HG03575 (cell line): ENCODE data around the gene CTRB1.
"Not testable (repeated sequence)": the region's sequence is repeated elsewhere in the genome, so short reads cannot be mapped to it uniquely, and the experiment has no call there.

Source experiments
- ATAC-seq: cut with Tn5 transposase; IDR thresholded peaks from one replicate; pipeline ENCODE4 v1.9.1; 2021; ENCODE audit not compliant: unreplicated experiment, insufficient number of reproducible peaks, low FRiP score; ENCODE audit errors: extremely low read depth

The CTRB1 gene

DNA sequence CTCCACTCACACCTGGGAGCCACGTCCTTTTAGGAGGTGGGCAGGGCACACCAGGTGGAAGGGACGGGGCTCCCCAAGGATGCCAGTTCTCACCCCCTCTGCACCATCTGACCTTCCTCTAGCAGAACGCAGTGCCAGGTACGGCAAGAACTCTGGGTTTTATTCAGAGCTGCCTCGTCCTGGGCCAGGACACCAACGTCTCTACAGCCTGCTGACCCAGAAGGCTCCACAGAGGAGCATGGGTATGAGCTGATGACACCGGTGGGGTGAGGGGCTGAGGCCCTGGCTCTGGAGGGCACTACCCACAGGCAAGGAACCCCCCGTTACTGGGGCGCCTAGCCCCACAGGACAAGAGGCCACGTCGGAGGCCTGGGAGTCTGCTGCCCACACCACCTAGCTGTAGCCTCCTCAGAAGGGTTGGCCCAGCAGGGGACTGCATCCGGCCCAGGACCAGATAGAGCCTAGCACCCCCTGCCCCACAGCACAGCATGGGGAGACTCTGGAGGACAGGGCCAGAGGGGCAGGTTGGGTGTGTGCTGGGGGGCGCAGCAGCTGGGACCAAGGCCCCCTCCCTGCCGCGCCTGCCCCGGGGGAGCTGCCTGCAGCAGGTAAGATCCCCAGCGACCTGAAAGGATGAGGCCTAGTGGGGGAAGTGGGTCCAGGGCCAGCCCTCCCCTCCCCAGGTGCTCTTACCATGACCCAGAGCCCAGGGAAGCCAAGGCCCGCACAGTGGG, 18.8 kb downstream of the CTRB1 start:
- no peak for ATAC-seq

DNA sequence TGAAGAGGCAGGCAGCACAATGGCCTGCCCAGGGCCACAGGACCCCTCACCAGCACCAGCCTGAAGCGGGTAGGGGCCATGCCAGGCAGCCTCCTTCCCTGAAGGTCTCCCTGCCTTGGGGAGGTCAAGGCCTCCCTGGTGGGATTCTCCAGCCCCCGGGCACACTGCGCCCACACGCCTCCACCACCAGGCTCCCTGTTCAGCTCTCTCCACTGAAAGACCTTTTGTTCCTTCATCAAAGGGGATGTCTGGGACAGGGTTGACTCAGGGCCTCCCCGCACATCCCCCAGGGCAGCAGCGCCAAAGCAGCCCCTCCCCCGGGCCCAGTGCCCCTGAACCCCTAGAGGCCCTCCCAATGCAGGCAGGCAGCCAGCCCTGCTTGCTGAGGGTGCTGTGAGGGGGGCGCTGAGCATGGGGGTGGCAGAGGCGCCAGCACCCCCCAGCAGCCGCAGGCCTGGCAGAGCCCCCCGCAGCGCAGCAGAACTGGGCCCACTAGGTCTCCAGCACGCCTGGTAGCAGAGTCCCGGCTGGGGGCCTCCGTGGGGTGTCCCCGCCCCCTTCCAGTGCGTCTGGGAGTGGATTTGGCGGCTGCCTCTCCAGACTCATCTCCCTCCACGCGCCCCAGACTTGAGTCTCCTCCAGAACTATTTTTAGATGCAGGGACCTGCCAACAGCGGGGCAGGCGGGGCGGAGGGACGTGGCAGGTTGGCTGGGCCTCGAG, 19.5 kb downstream of the CTRB1 start:
- no peak for ATAC-seq

DNA sequence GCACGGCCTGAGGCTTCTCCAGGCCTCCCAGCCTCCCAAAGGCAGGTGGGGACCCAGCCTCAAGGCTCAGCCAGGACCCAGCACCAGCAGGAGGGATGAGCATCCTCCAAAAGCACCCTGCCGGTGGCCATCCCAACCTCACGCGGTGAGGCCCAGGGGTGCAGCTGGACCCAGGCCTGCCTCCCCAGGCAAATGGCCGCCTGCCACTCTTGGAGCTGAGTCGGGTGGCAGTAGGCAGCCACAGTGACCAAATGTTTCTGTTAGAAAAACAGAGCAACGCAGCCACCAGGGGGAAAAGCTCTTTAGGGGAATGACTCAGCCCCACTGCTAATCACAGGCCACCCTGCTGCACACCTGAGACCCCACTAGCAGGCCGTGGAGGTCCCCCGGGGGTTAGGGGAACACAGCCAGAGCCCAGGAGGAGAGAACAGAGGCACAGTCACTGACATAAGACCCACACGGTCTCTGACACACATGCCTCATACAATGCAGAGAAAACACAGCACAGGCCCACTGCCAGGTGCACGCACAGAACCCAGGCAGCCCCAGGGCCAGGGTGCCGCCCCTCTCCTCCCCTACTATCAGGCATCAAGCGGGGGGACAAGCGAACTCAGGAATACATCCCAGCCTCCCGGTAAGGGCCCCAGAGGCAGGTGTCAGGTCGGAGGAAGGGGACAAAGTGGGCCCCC, 20.2 kb downstream of the CTRB1 start:
- ATAC-seq = no peak

GRCh38 chr16:75239542-75240122, 20.8 kb downstream of the CTRB1 start:
- no peak for ATAC-seq

GRCh38 chr16:75240633-75241032, 21.8 kb downstream of the CTRB1 start:
- not testable (repeated sequence) for ATAC-seq

DNA sequence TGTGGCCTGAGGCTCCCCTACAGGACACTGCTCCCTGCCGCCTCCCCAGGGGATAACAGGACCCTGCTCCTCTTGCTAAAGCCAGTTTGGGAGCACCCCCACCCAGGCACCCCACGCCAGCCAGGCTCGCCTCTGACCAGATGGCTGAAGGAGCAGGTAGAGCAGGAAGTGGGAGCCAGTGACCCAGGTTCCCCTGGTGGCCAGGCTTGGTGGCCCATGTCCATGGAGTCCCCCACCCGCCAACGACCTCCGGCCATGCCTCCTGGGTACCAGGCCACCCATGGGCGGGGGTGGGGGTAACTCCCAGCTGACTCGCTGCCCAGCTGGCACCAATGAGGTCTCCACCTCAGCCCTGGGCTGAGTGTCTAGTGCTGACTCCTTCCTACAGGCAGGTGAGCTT, 22.6 kb downstream of the CTRB1 start:
- no peak for ATAC-seq

- ATAC-seq = no peak
Observed at GRCh38 chr16:75241955-75242354, 23.2 kb downstream of the CTRB1 start.

GRCh38 chr16:75242436-75243078, 23.8 kb downstream of the CTRB1 start:
- not testable (repeated sequence) for ATAC-seq

DNA sequence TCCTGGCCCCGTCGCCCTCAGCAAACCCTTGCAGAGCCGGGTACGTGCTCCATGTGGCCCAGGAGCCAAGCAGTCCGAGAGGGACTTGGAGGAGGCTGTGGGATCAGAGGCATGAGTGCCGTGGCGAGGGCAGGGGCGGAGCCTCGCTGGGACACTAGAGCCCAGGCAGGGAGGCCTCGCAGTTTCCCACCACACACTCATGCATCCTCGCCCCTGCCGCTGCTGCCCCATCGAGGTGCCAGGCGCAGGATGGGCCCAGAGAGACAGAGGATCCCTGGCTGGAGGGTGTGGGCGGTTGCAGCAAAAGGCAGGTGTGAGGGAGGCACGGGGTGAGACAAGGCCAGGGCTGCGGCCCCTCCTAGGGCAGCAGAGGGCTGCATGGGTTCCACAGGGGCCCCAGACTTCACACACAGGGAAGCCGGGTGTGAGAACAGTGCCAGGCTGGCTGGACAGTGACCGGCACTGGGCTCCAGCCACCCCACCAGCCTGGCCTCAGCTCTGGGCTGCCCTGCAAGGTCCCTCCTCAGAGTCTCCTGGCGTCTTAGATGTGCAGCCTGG, 25.0 kb downstream of the CTRB1 start:
- no peak for ATAC-seq

- no peak for ATAC-seq
Observed at GRCh38 chr16:75244225-75244809, 25.5 kb downstream of the CTRB1 start.

DNA sequence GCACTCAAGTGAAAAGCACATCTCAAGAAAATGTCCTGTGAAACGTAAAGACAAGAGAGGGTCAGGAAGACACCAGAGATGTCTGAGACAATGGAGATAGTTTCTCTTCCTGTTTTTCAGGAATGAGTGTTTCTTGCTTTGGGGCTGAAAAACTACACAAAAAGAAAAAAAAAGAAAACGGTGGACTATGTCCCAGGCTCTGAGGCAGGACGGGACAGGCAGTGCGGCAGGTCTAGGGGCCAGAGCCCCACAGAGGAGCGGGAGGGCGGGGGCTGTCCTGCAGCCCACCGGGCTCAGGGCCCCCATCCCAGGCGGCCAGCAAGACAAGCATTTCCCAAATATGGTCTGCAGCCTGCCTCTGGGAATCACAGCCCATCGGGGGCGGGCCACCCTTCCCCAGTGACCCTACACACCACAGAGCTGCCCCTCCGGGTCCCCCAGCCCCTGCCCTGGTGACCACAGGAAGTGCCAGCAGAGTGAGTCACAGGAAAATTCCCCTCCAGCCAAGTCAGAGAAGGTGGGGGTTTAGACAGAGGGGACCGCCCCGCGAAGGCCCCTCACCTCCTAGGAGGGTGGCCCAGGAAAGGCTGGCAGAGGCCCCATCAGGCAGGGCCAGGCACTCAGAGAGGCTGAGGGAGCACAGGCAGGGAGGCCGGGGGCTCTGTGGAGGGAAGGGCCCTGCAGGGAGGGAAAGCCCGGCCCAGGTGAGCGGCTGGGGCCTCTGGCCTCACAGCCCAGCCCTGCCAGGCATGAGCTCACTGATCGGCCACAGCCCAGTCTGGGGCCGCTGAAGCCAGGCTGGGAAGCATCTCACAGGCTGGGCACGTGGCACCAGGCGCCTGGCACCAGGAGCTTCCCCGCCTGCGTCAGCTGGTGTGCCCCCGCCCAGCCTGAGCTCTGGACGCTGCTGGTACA, 26.3 kb downstream of the CTRB1 start:
- ATAC-seq = no peak

GRCh38 chr16:75246504-75247205, 27.9 kb downstream of the CTRB1 start:
- no peak for ATAC-seq

DNA sequence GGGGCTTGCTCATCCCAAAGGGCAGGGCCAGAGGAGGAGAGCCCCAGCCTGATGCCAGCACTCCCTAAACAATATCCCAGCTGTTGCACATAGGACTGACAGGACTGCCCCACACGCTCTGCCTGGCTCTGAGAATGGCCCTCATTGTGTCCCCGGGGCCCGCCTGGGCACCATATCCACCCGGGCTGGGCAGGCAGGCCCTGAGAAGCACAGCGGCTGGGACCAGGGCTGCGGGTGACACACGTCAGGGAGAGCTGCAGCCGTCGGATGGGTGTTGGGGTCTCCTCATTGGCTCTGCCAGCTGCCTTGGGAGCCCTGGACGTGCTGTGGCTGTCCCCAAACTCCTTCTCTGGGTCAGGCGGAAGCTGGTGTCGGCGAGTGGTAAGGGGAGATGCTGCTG, 28.5 kb downstream of the CTRB1 start:
- no peak for ATAC-seq

- ATAC-seq = no peak
Observed at GRCh38 chr16:75248142-75248535, 29.4 kb downstream of the CTRB1 start.

- no peak for ATAC-seq
Observed at GRCh38 chr16:75248536-75249380, 30.0 kb downstream of the CTRB1 start.

DNA sequence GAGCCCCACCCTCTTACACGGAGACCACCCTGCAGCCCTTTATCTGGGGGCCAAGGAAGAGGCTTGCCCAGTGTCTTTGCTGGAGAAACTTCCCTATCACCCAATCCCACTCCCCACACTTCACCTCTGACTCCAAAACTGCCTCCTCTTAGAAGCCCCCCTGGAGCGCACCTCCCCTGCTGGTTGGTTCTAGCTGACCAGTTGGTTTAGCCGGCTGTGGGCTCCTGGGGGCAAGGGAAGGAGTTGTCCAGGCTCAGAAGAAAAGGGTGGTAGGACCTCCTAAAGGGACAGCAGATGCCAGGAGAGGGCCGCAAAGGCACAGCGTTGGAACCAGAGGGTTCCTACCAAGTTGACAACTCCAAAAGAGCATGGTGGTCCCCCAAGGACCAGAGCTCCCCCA, 30.7 kb downstream of the CTRB1 start:
- ATAC-seq = no peak
